Measurements from ENCODE around the gene TMC4. TPM values are rescaled to one million over a fixed set of nuclear protein-coding genes. Genes with fewer than 3 reads are reported as not detected.
"Not testable (repeated sequence)": the region's sequence is repeated elsewhere in the genome, so short reads cannot be mapped to it uniquely, and the experiment has no call there.

TMC4 gene
- total and polyA plus RNA-seq, 5 donors from 2014 or later = 0.42 to 1.1 (median 0.55) TPM; not detected in 1

DNA sequence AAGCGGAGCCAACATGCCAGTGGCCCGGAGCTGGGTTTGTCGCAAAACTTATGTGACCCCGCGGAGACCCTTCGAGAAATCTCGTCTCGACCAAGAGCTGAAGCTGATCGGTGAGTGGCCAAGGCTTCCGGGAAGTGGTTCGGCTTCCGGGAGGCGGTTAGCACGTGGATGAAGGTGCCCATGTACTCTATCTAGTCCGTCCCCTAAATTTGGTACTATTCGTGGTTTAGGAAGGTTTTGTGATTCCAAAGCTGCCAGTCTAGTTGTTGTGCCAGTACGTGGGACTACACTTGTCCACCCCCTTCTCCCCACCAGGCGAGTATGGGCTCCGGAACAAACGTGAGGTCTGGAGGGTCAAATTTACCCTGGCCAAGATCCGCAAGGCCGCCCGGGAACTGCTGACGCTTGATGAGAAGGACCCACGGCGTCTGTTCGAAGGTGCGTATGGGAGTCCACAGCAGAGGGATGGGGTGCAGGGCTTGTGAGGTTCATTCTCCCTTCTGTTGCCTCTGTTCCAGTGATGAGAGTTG lies 28.3 kb upstream of the TMC4 start:
- H3K27ac ChIP-seq (ENCODE audit: insufficient read depth, low read length, poor library complexity, severe bottlenecking) = peak overlapping the region; percentile 96
- peak overlapping the region; percentile 92 for H3K4me3 ChIP-seq (ENCODE audit: low read depth, low read length)
- H3K4me1 ChIP-seq (ENCODE audit: control insufficient read depth, insufficient read depth, low read length, poor library complexity, severe bottlenecking) = peaks cover 55% of the 10 kb centered on the region
- peaks cover 42% of the 10 kb centered on the region for H3K36me3 ChIP-seq (ENCODE audit: control insufficient read depth, insufficient read depth, low read length)
- H3K27me3 Mint-ChIP-seq = no peaks in the 10 kb centered on the region
- H3K9me3 ChIP-seq (ENCODE audit: control insufficient read depth in 2 of 2, low read length in 2 of 2) = no peaks in the 10 kb centered on the region
- ATAC-seq (ENCODE audit: low read depth in 2 of 2) (peak in 1 of 2 donors; percentile 15), DNase-seq (no peak)
- H3K9me3 Mint-ChIP-seq = no peaks in the 10 kb centered on the region
- no peaks in the 10 kb centered on the region for H3K27me3 ChIP-seq (ENCODE audit: control insufficient read depth, insufficient read depth, low read length)
- H3K27ac Mint-ChIP-seq = peak overlapping the region; percentile 99 to 100 (median 100)
- H3K4me3 Mint-ChIP-seq = peak overlapping the region; percentile 93 to 100 (median 98)
- H3K4me1 Mint-ChIP-seq = peaks cover 7 to 61% (median 39%) of the 10 kb centered on the region in 4 donors
- H3K36me3 Mint-ChIP-seq = peaks cover 25% of the 10 kb centered on the region

DNA sequence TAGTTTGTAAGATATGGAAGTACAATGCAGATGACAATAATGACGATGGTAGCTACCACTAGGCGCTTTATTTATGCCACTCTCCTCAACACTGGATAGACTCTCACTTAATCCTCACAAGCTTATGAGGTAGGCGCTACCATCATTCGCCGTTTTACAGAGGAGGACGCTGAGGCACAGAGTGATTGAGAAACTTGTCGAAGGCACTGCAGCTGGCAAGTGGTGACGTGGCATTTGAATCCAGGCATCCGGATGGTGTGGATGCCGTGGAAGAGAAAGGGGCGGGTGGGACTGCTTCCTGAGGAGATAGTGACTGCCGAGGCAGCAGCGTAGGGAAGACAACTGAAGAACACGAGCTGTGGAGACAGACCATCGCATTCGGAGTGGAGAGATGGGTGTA lies 26.4 kb upstream of the TMC4 start:
- H3K9me3 Mint-ChIP-seq = no peaks in the 10 kb centered on the region
- no peaks in the 10 kb centered on the region for H3K27me3 Mint-ChIP-seq
- peaks cover 7 to 43% (median 28%) of the 10 kb centered on the region in 4 donors for H3K4me1 Mint-ChIP-seq
- H3K4me1 ChIP-seq (ENCODE audit: control insufficient read depth, insufficient read depth, low read length, poor library complexity, severe bottlenecking) = peaks cover 39% of the 10 kb centered on the region
- H3K4me3 Mint-ChIP-seq = peak overlapping the region; percentile 64 to 96 (median 80)
- H3K27me3 ChIP-seq (ENCODE audit: control insufficient read depth, insufficient read depth, low read length) = no peaks in the 10 kb centered on the region
- no peak overlapping the region for H3K27ac ChIP-seq (ENCODE audit: insufficient read depth, low read length, poor library complexity, severe bottlenecking)
- H3K27ac Mint-ChIP-seq = peak overlapping the region in 2 of 3 donors; percentile 76 to 86
- ATAC-seq (ENCODE audit: low read depth in 2 of 2) (no peak), DNase-seq (no peak)
- H3K4me3 ChIP-seq (ENCODE audit: low read depth, low read length) = no peak overlapping the region
- H3K36me3 ChIP-seq (ENCODE audit: control insufficient read depth, insufficient read depth, low read length) = peaks cover 25% of the 10 kb centered on the region
- H3K9me3 ChIP-seq (ENCODE audit: control insufficient read depth in 2 of 2, low read length in 2 of 2) = no peaks in the 10 kb centered on the region
- peaks cover 26% of the 10 kb centered on the region for H3K36me3 Mint-ChIP-seq

- ATAC-seq (ENCODE audit: low read depth in 2 of 2) = no peak
- no peak overlapping the region for H3K27ac ChIP-seq (ENCODE audit: insufficient read depth, low read length, poor library complexity, severe bottlenecking)
- peaks cover 18% of the 10 kb centered on the region for H3K4me1 ChIP-seq (ENCODE audit: control insufficient read depth, insufficient read depth, low read length, poor library complexity, severe bottlenecking)
- Mint-ChIP-seq H3K27me3 (no peaks in the 10 kb centered on the region), H3K4me1 (peaks cover 7 to 35% (median 21%) of the 10 kb centered on the region in 4 donors), H3K27ac (no peak overlapping the region), H3K4me3 (peak overlapping the region in 2 of 4 donors; percentile 27 to 60), H3K36me3 (peaks cover 14% of the 10 kb centered on the region), H3K9me3 (no peaks in the 10 kb centered on the region)
- no peaks in the 10 kb centered on the region for H3K27me3 ChIP-seq (ENCODE audit: control insufficient read depth, insufficient read depth, low read length)
- peaks cover 10% of the 10 kb centered on the region for H3K36me3 ChIP-seq (ENCODE audit: control insufficient read depth, insufficient read depth, low read length)
- no peak overlapping the region for H3K4me3 ChIP-seq (ENCODE audit: low read depth, low read length)
- DNase-seq = no peak
- H3K9me3 ChIP-seq (ENCODE audit: control insufficient read depth in 2 of 2, low read length in 2 of 2) = no peaks in the 10 kb centered on the region
Measured at GRCh38 chr19:54197121-54197520, 24.2 kb upstream of the TMC4 start.

DNA sequence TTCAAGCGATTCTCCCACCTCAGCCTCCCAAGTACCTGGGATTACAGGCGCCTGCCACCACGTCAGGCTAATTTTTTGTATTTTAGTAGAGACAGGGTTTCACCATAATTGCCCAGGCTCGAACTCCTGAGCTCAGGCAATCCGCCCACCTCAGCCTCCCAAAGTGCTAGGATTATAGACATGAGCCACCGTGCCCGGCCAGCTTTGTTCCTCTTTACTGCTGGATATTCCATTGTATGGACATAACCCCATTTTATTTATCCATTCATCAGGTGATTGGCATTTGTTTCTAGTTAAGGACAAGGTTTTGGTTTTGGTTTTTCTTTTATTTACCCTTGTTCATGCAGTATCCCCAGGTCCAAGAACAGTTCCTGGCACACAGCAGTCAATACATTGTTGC lies 23.6 kb upstream of the TMC4 start:
- Mint-ChIP-seq H3K27ac (no peak overlapping the region), H3K4me1 (peaks cover 7 to 35% (median 20%) of the 10 kb centered on the region in 4 donors), H3K4me3 (peak overlapping the region in 2 of 4 donors; percentile 32 to 60), H3K27me3 (no peaks in the 10 kb centered on the region), H3K36me3 (peaks cover 12% of the 10 kb centered on the region), H3K9me3 (no peaks in the 10 kb centered on the region)
- H3K9me3 ChIP-seq (ENCODE audit: control insufficient read depth in 2 of 2, low read length in 2 of 2) = no peaks in the 10 kb centered on the region
- H3K27me3 ChIP-seq (ENCODE audit: control insufficient read depth, insufficient read depth, low read length) = no peaks in the 10 kb centered on the region
- no peak overlapping the region for H3K27ac ChIP-seq (ENCODE audit: insufficient read depth, low read length, poor library complexity, severe bottlenecking)
- no peak overlapping the region for H3K4me3 ChIP-seq (ENCODE audit: low read depth, low read length)
- DNase-seq = no peak
- H3K4me1 ChIP-seq (ENCODE audit: control insufficient read depth, insufficient read depth, low read length, poor library complexity, severe bottlenecking) = peaks cover 18% of the 10 kb centered on the region
- peaks cover 7% of the 10 kb centered on the region for H3K36me3 ChIP-seq (ENCODE audit: control insufficient read depth, insufficient read depth, low read length)
- ATAC-seq (ENCODE audit: low read depth in 2 of 2) = no peak

DNA sequence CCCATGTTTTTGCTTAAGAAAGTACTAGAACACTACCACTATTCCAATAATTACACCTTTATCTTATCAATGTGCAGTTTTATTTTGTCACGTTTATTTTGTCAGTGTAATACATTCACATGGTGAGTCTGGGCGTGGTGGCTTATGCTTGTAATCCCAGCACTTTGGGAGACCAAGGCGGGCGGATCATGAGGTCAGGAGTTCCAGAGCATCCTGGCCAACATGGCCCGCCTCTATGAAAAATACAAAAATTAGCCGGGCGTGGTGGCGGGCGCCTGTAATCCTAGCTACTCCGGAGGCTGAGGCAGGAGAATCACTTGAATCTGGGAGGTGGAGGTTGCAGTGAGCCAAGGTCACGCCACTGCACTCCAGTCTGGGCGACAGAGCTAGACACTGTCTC lies 21.5 kb upstream of the TMC4 start:
- not testable (repeated sequence) for ATAC-seq (ENCODE audit: low read depth in 2 of 2); H3K4me3 ChIP-seq (ENCODE audit: low read depth, low read length); H3K27me3 ChIP-seq (ENCODE audit: control insufficient read depth, insufficient read depth, low read length); DNase-seq; H3K27me3 Mint-ChIP-seq; H3K27ac Mint-ChIP-seq; H3K36me3 Mint-ChIP-seq; H3K9me3 ChIP-seq (ENCODE audit: control insufficient read depth in 2 of 2, low read length in 2 of 2); H3K9me3 Mint-ChIP-seq; H3K36me3 ChIP-seq (ENCODE audit: control insufficient read depth, insufficient read depth, low read length); H3K27ac ChIP-seq (ENCODE audit: insufficient read depth, low read length, poor library complexity, severe bottlenecking)
- Mint-ChIP-seq H3K4me1 (peaks cover 0 to 30% (median 18%) of the 10 kb centered on the region in 4 donors), H3K4me3 (peak overlapping the region in 1 of 4 donors; percentile 36)
- H3K4me1 ChIP-seq (ENCODE audit: control insufficient read depth, insufficient read depth, low read length, poor library complexity, severe bottlenecking) = peaks cover 12% of the 10 kb centered on the region

- Histone ChIP-seq H3K9me3 (ENCODE audit: control insufficient read depth in 2 of 2, low read length in 2 of 2) (no peaks in the 10 kb centered on the region), H3K27me3 (ENCODE audit: control insufficient read depth, insufficient read depth, low read length) (no peaks in the 10 kb centered on the region), H3K27ac (ENCODE audit: insufficient read depth, low read length, poor library complexity, severe bottlenecking) (no peak overlapping the region), H3K4me1 (ENCODE audit: control insufficient read depth, insufficient read depth, low read length, poor library complexity, severe bottlenecking) (peaks cover 23% of the 10 kb centered on the region), H3K4me3 (ENCODE audit: low read depth, low read length) (no peak overlapping the region), H3K36me3 (ENCODE audit: control insufficient read depth, insufficient read depth, low read length) (peaks cover 7% of the 10 kb centered on the region)
- Mint-ChIP-seq H3K36me3 (peaks cover 7% of the 10 kb centered on the region), H3K9me3 (no peaks in the 10 kb centered on the region), H3K27ac (peak overlapping the region in 2 of 3 donors; percentile 47 to 51), H3K4me1 (peaks cover 0 to 37% (median 18%) of the 10 kb centered on the region in 4 donors), H3K27me3 (no peaks in the 10 kb centered on the region), H3K4me3 (peak overlapping the region; percentile 92 to 97 (median 96))
- DNase-seq = no peak
- ATAC-seq (ENCODE audit: low read depth in 2 of 2) = no peak
Measured at GRCh38 chr19:54193011-54193410, 20.1 kb upstream of the TMC4 start.

- Mint-ChIP-seq H3K4me3 (peak overlapping the region; percentile 92 to 97 (median 96)), H3K9me3 (no peaks in the 10 kb centered on the region), H3K27ac (peak overlapping the region; percentile 84 to 93 (median 86)), H3K4me1 (peaks cover 0 to 48% (median 26%) of the 10 kb centered on the region in 4 donors), H3K27me3 (no peaks in the 10 kb centered on the region), H3K36me3 (peaks cover 7% of the 10 kb centered on the region)
- H3K4me3 ChIP-seq (ENCODE audit: low read depth, low read length) = peak overlapping the region; percentile 58
- ATAC-seq (ENCODE audit: low read depth in 2 of 2) = no peak
- H3K9me3 ChIP-seq (ENCODE audit: control insufficient read depth in 2 of 2, low read length in 2 of 2) = no peaks in the 10 kb centered on the region
- no peaks in the 10 kb centered on the region for H3K27me3 ChIP-seq (ENCODE audit: control insufficient read depth, insufficient read depth, low read length)
- DNase-seq = no peak
- peaks cover 26% of the 10 kb centered on the region for H3K4me1 ChIP-seq (ENCODE audit: control insufficient read depth, insufficient read depth, low read length, poor library complexity, severe bottlenecking)
- peaks cover 7% of the 10 kb centered on the region for H3K36me3 ChIP-seq (ENCODE audit: control insufficient read depth, insufficient read depth, low read length)
- peak overlapping the region; percentile 100 for H3K27ac ChIP-seq (ENCODE audit: insufficient read depth, low read length, poor library complexity, severe bottlenecking)
Measured at GRCh38 chr19:54191811-54192453, 19.0 kb upstream of the TMC4 start.

Data from CD4-positive, CD25-positive, alpha-beta regulatory T cell (primary cell).